GM12865 (cell line): ENCODE data around the gene ROBO1.

Experiments
- DNase-seq: peaks from one replicate; pipeline ENCODE4 v3.0.0; 2010; ENCODE audit warnings: low read depth
- H3K4me3 ChIP-seq: 2 replicates; pipeline ENCODE4 v1.5.1; 2011; ENCODE audit warnings: mild to moderate bottlenecking, low read depth, low read length, control low read depth
- TF ChIP-seq, protein P1 (sequence below): IDR thresholded peaks from 2 replicates; pipeline ENCODE4 v1.5.1; 2011; ENCODE audit warnings: low read length, control low read depth, low read depth, inconsistent platforms; ENCODE audit not compliant: insufficient read depth; ENCODE audit errors: missing control alignments

ROBO1 gene

GRCh38 chr3:78611278-78611677 is 1156.5 kb downstream of the ROBO1 start:
- TF ChIP-seq, protein P1, sequence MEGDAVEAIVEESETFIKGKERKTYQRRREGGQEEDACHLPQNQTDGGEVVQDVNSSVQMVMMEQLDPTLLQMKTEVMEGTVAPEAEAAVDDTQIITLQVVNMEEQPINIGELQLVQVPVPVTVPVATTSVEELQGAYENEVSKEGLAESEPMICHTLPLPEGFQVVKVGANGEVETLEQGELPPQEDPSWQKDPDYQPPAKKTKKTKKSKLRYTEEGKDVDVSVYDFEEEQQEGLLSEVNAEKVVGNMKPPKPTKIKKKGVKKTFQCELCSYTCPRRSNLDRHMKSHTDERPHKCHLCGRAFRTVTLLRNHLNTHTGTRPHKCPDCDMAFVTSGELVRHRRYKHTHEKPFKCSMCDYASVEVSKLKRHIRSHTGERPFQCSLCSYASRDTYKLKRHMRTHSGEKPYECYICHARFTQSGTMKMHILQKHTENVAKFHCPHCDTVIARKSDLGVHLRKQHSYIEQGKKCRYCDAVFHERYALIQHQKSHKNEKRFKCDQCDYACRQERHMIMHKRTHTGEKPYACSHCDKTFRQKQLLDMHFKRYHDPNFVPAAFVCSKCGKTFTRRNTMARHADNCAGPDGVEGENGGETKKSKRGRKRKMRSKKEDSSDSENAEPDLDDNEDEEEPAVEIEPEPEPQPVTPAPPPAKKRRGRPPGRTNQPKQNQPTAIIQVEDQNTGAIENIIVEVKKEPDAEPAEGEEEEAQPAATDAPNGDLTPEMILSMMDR = no peak
- H3K4me3 ChIP-seq = no peak overlapping the region

DNA sequence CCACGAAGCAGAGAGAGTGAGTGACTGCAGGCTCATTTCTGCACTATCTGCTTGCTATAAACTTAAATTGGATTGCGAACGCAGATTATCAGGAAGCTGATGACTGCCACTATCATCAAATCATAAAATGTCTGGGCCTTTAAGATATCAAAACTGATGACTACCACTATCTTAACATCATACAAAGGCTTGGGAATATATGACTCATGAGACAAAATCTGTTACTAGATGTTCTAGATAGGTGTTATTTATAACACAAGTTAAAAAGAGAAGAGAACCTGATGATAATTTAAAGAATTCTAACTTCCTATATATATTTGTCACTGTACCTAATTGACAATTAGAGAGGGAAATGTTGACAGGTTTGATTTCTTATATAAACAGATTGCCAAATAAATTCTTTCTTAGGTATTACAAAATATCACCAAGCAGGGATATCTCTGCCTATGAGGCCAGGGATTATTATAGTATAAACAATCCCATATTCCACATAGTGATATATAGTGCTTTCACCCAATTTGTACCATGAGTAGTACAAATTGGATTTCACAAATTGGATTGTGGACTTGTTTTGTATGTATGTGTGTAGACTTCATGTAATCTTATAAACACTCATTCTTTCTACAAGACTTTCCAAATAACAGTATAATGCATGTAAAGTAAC is 1157.2 kb downstream of the ROBO1 start:
- no peak overlapping the region for H3K4me3 ChIP-seq
- TF ChIP-seq, protein P1 = no peak
- no peak for DNase-seq

More at GRCh38 chr3:78611278-78611677, 1156.5 kb downstream of the ROBO1 start:
- DNase-seq = no peak

- no peak for DNase-seq
- no peak overlapping the region for H3K4me3 ChIP-seq
- TF ChIP-seq, protein P1 = no peak
Measured at GRCh38 chr3:78606756-78607155, 1161.0 kb downstream of the ROBO1 start.

GRCh38 chr3:78605178-78605577 is 1162.6 kb downstream of the ROBO1 start:
- no peak for DNase-seq
- TF ChIP-seq, protein P1 = no peak
- no peak overlapping the region for H3K4me3 ChIP-seq

- TF ChIP-seq, protein P1 = no peak
- H3K4me3 ChIP-seq = no peak overlapping the region
- no peak for DNase-seq
Measured at GRCh38 chr3:78604341-78604740, 1163.5 kb downstream of the ROBO1 start.

- no peak overlapping the region for H3K4me3 ChIP-seq
- DNase-seq = no peak
- TF ChIP-seq, protein P1 = no peak
Measured at GRCh38 chr3:78601249-78601648, 1166.5 kb downstream of the ROBO1 start.

DNA sequence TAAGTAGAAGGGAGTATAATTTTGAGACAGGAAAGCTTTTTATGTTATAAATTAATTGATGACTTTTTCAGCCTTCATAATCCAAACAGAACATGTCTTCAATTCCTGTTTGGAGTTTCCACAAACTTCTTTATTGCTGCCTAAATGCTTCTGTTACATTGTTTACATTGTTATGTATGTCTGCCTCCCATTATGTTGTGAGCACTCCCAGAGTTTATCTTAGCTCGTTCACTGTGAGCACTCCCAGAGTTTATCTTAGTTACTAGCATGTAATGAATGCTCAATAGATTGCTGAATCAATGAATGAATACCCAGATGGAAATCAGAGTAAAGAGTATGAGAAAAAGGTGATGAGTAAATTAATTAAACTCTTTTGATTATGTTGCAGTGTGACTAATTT is 1178.0 kb downstream of the ROBO1 start:
- DNase-seq = no peak
- no peak overlapping the region for H3K4me3 ChIP-seq
- TF ChIP-seq, protein P1 = no peak
